CD1c-positive myeloid dendritic cell (primary cell): ENCODE results near the gene TMEM269.

Source experiments
- DNase-seq: peaks from one replicate; pipeline ENCODE4 v3.0.0-alpha.2; 2016; ENCODE audit errors: extremely low spot score

TMEM269 gene

GRCh38 chr1:42822800-42823392, 38.1 kb downstream of the TMEM269 start:
- DNase-seq: no peak

GRCh38 chr1:42824481-42825035, 39.8 kb downstream of the TMEM269 start:
- no peak for DNase-seq

DNA sequence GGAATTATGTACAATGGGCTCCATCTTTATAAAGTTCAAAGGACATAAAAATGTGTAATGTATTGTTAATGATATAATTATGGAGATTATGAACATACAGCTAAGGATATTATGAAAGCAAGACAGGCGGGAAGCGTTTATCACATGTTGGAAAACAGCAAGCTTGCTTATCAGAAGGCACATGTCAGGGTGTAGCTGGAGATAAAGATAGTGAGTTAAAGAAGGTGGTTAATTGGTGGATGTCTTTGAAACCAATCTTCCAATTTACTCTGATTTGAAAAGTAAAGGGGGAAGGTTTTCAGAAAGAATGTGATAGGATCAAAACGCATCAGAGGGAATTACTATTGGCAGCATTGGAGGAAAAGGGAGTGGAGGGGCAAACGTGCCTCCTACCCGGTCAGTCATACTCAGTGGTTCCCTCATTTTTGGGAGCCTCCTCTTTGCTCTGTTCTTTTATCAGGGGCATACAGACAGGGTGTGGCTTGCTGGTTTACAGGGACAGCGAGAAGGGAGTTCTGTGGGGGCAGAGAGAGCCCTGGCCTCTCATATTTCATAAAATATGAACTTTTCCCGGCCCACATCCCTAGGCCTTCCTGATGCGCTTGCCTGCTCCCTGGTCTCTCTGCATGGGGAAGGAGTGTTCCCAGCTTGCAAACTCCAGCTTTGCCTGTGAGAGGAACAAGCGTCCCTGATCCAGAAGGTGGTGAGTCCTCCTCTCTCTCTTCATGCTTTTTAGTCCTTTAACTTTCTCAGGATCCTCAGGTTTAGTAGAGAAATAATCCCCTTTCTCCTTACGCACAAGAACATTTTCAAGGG, 40.5 kb downstream of the TMEM269 start:
- DNase-seq: no peak

GRCh38 chr1:42830631-42831030, 45.8 kb downstream of the TMEM269 start:
- no peak for DNase-seq

- no peak for DNase-seq
Observed at GRCh38 chr1:42831273-42831672, 46.5 kb downstream of the TMEM269 start.

DNA sequence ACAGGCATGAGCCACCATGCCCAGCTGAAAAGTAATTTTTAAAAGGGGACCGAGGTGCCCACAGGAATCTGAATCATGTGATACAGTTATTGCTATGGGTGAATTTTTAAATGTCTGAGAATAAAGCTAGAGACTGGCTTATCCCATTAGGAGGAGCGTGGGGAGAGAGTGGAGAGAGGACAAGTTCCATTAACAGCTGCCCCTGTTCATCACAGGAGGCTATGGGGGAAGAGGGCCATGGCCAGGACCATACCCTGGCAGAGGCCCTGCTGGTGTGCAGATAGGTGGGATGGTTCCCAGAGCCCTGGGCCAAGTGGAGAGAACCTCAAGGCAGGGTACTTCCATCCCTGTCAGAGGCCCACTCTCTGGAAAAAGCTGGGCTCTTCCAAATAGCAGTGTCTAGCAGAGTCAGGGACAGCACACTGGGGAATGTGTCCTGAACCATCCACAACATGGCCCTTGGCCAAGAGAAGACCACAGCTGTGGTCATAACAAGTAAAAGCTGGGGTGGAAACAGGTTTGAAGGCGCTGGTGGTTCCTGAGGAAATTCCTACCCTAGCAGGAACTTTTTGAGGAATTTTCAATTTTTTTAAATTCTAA, 48.0 kb downstream of the TMEM269 start:
- DNase-seq: no peak

DNA sequence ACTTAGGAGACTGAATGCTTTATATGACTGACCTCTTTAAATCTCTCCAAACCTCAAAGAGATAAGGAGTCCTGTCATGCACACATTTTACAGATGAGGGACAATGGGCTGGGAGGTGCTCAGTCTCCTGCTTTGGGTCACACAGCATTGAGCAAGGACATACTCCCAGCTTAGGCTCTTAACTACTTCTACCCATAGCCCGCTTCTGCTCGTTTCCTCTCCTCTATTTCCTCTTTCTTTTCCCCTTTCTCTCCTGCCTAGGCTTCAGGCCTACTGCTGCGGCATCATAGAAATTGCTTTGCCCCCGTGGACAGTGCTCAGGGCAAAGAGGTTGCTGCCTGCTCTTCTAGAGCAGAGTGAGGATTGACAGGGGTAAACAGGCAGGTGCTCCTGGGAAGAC, 49.2 kb downstream of the TMEM269 start:
- DNase-seq: no peak

DNA sequence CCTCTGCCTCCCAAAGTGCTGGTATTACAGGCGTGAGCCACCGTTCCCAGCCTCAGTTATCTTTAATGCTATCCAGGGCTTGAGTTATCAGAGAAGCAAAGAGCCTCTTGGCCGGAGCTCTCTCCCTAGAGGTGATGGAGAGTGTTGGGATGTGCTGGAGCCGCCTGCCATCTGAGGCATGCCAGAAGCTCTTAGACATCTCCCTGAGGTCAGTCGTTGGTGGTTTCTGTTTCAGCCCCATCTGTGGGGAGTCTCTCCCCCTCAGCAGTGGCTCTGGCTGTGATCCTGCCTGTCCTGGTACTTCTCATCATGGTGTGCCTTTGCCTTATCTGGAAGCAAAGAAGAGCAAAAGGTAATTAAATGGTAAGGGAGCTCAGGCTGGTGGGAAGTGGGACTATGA, 50.0 kb downstream of the TMEM269 start:
- DNase-seq: no peak

DNA sequence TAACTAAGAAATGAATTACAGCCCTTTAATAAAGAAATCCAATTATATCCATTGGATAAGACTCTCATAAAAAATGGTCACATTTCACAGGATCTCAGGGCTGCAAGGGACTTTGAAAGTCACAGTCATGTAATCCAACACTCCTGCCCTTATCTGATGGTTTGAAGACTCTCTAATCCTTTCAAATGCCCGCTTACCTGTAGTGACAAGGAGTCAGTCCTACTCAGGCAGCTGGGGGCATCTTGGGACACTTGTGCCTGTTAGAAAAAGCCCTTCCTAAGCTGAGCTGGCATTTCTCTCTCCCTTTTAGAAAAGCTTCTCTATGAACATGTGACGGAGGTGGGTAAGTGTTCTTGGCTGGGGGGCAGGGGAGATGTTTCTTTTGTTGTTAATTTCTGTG, 50.6 kb downstream of the TMEM269 start:
- DNase-seq: no peak

DNA sequence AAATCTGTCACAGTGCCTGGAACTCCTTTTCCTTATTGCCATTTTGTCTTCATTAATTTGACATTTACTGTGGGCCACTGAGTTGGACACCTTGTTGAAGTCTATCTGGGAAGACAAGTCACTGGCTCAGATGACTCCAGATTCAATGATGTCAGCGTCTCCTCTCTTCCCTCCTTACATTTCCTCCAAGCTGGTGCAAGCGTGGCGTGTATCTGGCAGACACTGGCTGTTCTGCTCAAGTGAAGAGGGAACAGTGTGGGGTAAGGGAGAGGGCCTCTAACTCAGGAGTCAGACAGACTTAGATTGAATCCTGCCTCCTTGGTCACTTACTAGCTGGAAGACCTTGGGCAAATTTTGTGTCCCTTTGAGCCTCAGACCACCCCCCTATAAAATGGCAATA, 52.9 kb downstream of the TMEM269 start:
- DNase-seq: no peak

DNA sequence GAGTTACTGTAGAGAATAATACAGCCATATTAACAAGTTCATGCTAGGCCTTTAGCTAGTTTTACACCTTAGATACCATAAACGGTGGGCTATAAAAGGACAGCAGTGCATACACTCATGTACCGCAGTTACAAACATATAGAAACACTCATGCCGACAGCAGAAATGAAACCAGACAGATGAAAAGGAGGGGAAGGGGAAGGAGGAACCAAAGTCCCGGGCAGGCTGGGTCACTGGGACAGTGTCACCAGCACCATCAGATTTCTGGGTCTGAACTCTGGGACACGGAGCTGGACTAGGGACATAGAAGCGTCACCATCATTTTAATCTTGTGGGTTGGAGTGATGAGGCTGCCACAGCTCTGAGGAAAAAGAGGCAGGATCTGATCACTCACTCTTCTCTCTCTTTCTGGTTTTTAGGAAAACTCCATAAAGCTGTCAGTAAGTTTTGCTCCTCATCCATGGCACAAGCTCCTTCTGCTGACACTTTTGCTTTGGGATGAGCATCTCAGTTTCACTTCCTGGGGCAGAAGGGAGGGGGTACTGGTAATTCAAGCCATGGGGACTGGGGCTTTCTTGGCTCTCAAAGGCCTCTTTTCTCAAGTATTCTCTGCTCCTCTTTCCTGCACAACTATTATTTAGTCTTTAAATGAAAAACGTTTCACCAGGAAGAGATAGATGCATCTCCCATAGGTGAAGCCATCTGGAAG, 53.8 kb downstream of the TMEM269 start:
- peak; percentile 47 for DNase-seq

DNA sequence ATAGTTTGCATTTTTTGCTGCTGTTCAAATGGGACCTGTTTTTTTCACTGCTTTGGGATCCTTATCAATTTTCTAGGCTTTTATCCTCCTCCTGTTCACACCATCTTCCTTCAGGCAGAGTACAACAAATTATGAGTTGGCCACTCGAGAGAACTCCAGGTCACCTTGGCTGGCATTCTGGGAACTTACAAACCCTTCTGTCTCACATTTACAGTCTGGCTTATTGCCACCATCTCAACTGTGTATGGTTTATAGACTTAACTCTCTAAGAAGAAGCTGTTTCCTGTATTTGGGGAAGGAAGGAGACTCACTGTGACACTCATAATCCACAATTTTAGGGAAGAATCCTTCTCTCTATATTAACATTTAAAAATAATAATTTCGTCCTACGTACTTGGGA, 56.2 kb downstream of the TMEM269 start:
- DNase-seq: no peak

GRCh38 chr1:42841440-42842147, 56.8 kb downstream of the TMEM269 start:
- DNase-seq: no peak

DNA sequence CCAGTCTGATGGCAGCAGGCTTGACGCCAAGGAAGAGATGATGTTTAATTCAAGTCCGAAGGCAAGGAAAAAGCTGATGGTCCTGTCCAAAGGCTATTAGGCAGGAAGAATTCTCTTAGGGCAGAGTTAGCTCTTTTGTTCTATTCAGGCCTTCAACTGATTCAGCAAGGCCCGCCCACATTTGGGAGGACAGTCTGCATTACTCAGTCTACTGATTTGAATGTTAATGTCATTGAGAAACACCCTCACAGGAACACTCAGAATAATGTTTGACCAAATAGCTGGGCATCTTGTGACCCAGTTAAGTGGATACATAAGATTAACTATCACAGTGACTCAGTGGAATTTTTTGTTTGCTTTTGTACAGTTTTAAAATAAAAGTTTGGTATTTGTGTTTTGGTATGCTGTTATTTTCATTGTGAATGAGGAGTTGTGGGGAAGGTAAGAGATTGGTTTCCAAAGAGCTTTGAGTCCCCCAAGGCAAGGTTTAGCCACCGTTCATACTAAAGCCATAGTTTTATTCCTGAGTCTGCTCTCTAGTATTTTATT, 59.9 kb downstream of the TMEM269 start:
- DNase-seq: peak; percentile 36

DNA sequence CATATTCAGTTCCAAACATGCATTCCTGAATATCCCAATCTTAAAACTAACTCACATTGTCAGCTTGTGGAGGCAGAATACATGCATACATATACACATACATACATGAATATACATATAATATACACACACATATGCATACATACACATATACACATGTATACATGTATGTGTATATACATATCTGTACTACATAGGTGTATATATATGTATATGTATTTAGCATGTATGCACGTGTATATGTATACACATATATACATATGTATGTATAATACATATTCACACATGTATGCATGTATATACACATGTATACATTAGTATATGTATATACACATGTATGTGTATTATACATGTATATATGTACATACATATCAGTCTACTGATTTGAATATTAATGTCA, 60.4 kb downstream of the TMEM269 start:
- no peak for DNase-seq

GRCh38 chr1:42845866-42846256, 61.1 kb downstream of the TMEM269 start:
- no peak for DNase-seq

DNA sequence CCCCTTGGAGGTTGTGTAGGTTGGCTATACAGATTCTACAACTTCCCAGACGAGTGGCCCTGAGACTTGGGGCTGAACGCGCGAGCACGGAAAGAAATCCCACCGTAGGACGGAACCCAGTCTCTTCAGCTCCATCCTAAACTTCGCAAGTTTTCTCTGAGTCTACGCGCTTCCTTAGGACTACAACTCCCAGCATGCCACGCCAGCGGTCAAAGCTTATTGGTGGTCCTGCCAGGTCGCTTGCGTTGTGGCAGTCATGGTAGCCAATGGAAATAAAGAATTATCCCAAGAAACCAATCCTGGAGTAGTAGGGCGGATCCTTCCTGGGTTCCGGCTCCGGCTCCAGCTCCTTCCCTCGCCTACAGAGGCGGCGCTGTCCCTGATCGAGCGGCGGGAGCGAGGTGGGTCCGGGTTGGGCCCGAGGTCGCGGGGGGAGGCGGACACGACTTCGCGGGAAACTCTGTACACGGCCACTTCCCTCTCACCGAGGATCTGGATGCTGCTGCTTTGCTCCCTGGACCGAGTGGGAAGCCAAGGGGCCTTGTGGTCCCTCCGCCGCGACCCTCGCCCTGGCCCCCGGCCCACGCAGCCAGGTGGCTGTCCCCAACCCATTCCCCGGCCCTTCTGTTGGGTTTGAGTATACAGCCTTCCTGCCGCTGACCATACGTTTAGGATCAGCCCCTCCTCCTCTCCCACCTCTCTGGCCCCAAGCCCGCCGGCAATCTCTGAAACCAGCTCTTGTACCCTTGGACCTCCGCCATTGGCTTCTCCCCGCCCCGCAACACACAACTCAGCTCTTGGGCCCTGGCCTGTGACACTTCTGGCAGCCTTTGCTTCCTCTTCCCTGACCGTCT, 61.7 kb downstream of the TMEM269 start, which contains the start of gene ZNF691:
Gene ZNF691 (plus strand): TSS at position 357 of the 854 bp plus-strand sequence. CDS start 3,046 bp downstream, outside the sequence.
- peak; percentile 97 for DNase-seq

DNA sequence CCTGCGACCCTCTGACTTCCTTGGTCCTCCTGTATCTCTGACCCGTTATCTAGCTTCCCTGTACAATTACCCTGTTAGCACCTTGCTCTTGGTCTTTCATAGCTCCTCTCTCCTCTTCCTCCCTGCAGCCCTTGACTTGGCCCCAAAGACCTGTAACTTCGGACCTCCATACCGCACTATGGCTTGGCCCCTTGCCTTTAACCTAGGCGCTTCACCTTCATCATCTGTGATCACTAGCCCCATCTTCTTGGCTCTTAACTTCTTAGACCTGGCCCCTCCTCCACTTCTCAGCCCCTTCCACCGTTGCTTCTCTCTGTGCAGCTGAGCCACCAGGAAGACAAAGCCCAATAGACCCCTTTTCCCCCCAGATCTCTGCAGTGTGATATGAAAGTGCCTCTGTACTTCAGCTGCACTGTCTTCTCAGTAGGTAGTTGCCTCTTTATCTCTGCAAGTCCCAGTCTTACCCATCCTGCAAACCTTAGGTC, 62.4 kb downstream of the TMEM269 start:
- no peak for DNase-seq

GRCh38 chr1:42847721-42848460, 63.1 kb downstream of the TMEM269 start:
- DNase-seq: no peak
